Activated T-cell treated with anti-CD3 and anti-CD28 coated beads, Interleukin-2, amount 50 U/mL, for 4 hours (primary cell): ENCODE results near the gene TTC21B. TPM values are rescaled to one million over a fixed set of nuclear protein-coding genes. Genes with fewer than 3 reads are reported as not detected.

Experiments
- total RNA-seq, 3 donors: library from RNA; stranded (reverse); gene quantifications; one replicate each; pipeline ENCODE4 v1.2.1, GENCODE V29; 2021

The TTC21B gene
- total RNA-seq, 3 donors from 2014 or later = 13.9 to 18.1 (median 16.3) TPM

Other genes with a start within 250 kb of the TTC21B start
- gene GALNT3, start 159.5 kb downstream of the TTC21B start, total RNA-seq = 1 to 10 TPM; 1.9 to 2.3 (median 2.0) TPM
- not detected for gene SCN1A, start 174.2 kb upstream of the TTC21B start, total RNA-seq